Measurements from ENCODE around the gene FAM76B.
A peak's percentile ranks its signal among the peaks of the same experiment; 100 is the strongest.

The FAM76B gene

GRCh38 chr11:95792200-95792599 lies 2.6 kb upstream of the FAM76B start:
- DNase-seq (ENCODE audit: low read depth, low spot score): no peak

GRCh38 chr11:95791709-95792033 lies 2.1 kb upstream of the FAM76B start:
- no peak for DNase-seq (ENCODE audit: low read depth, low spot score)

GRCh38 chr11:95790933-95791708 lies 1.5 kb upstream of the FAM76B start:
- no peak for DNase-seq (ENCODE audit: low read depth, low spot score)

GRCh38 chr11:95790123-95790932 lies 746 bp upstream of the FAM76B start, which contains the start of gene CEP57:
CEP57 (plus strand) TSS chr11:95790498; CDS start chr11:95790699, 201 bp downstream.
- peak; percentile 95 for DNase-seq (ENCODE audit: low read depth, low spot score)

GRCh38 chr11:95788921-95789505 lies 569 bp downstream of the FAM76B start:
- no peak for DNase-seq (ENCODE audit: low read depth, low spot score)

- DNase-seq (ENCODE audit: low read depth, low spot score): no peak
Measured at GRCh38 chr11:95780544-95780943, 9.0 kb downstream of the FAM76B start.

- DNase-seq (ENCODE audit: low read depth, low spot score): no peak
Measured at GRCh38 chr11:95778699-95779098, 10.9 kb downstream of the FAM76B start.

- no peak for DNase-seq (ENCODE audit: low read depth, low spot score)
Measured at GRCh38 chr11:95776859-95777258, 12.7 kb downstream of the FAM76B start.

- DNase-seq (ENCODE audit: low read depth, low spot score): no peak
Measured at GRCh38 chr11:95768521-95768920, 21.1 kb downstream of the FAM76B start.

- DNase-seq (ENCODE audit: low read depth, low spot score): no peak
Measured at GRCh38 chr11:95767498-95767897, 22.1 kb downstream of the FAM76B start.

GRCh38 chr11:95766701-95767100 lies 22.9 kb downstream of the FAM76B start:
- DNase-seq (ENCODE audit: low read depth, low spot score): no peak

- DNase-seq (ENCODE audit: low read depth, low spot score): peak; percentile 26
Measured at GRCh38 chr11:95764267-95764898, 25.2 kb downstream of the FAM76B start.

GRCh38 chr11:95762534-95762933 lies 27.0 kb downstream of the FAM76B start:
- DNase-seq (ENCODE audit: low read depth, low spot score): no peak

GRCh38 chr11:95760941-95761340 lies 28.6 kb downstream of the FAM76B start:
- DNase-seq (ENCODE audit: low read depth, low spot score): no peak

GRCh38 chr11:95751515-95751914 lies 38.1 kb downstream of the FAM76B start:
- DNase-seq (ENCODE audit: low read depth, low spot score): no peak

- no peak for DNase-seq (ENCODE audit: low read depth, low spot score)
Measured at GRCh38 chr11:95750101-95750500, 39.5 kb downstream of the FAM76B start.

- no peak for DNase-seq (ENCODE audit: low read depth, low spot score)
Measured at GRCh38 chr11:95739108-95739938, 50.3 kb downstream of the FAM76B start.

- no peak for DNase-seq (ENCODE audit: low read depth, low spot score)
Measured at GRCh38 chr11:95736809-95737208, 52.8 kb downstream of the FAM76B start.

GRCh38 chr11:95736355-95736754 lies 53.2 kb downstream of the FAM76B start:
- DNase-seq (ENCODE audit: low read depth, low spot score): no peak

GRCh38 chr11:95734009-95734572 lies 55.5 kb downstream of the FAM76B start:
- DNase-seq (ENCODE audit: low read depth, low spot score): no peak

Data from smooth muscle cell of the brain vasculature (primary cell).